Nephron (organoid): ENCODE data around the gene ARAP1.

Source experiments
- H3K27ac Mint-ChIP-seq, 3 experiments: 2 replicates each; pipeline ENCODE4 v1.8.0; 2020; ENCODE audit warnings: mixed read lengths in 3 of 3, mild to moderate bottlenecking in 2 of 3, moderate library complexity in 1 of 3
- H3K27me3 Mint-ChIP-seq: 2 replicates; pipeline ENCODE4 v1.8.0; 2021; ENCODE audit warnings: low read depth, mild to moderate bottlenecking, moderate library complexity, mixed read lengths
- H3K36me3 Mint-ChIP-seq: 2 replicates; pipeline ENCODE4 v1.8.0; 2020; ENCODE audit warnings: low read depth, mixed read lengths
- H3K4me1 Mint-ChIP-seq: 2 replicates; pipeline ENCODE4 v1.8.0; 2020; ENCODE audit warnings: mixed read lengths
- H3K4me3 Mint-ChIP-seq, 3 experiments: 2 replicates each; pipeline ENCODE4 v1.8.0; 2020; ENCODE audit warnings: mild to moderate bottlenecking in 3 of 3, mixed read lengths in 3 of 3, moderate library complexity in 2 of 3
- H3K9me3 Mint-ChIP-seq: 2 replicates; pipeline ENCODE4 v1.8.0; 2020; ENCODE audit warnings: mixed read lengths
- TF ChIP-seq, protein P1 (sequence below), 3 experiments: fragments of 200-600 bp; sonication (generic); IDR thresholded peaks; one replicate each; pipeline ENCODE4 v1.5.0; 2021; ENCODE audit warnings: antibody characterized with exemption in 3 of 3; ENCODE audit not compliant: unreplicated experiment in 3 of 3

ARAP1 gene

DNA sequence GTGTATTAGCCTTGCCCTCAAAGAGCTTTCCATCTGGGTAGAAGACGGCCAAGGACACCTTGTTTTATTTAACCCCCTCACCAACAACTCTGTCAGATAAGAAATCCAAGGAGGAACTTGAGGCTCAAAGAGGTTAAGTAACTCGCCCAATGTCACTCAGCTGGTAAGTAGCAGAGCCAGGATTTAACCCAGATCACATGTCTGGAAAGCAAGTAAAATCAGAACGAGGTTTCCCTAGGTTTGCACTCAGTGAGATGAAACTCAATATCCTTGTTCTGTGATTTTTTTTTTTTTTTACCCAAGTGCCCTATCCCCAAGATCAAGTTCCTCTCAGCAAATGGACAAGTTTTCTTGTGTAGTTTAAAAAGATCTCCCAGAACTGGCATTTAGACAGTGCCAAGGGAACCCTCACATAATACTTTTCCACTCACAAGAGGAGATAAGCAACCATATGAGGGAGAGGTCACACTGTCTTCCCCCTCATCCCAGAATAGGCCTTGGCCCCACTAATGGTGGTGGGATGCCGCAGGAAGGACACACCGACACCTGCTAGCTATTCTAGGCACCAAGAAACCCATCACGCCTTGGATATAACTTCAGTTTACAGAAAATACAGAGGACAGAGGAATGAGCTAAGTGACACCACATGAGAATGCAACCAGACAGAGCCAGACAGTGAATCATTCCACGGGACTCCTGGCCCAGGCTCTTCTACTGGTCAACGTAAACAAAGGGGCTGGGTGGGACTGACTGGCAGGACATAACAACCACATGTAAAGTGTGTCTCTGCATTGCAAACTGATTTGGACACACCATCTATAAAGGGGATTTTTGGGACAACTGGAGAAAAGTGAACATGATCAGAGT is 8.6 kb upstream of the ARAP1 start:
- peaks cover 17% of the 10 kb centered on the region for H3K36me3 Mint-ChIP-seq
- H3K9me3 Mint-ChIP-seq, result no peaks in the 10 kb centered on the region
- H3K4me1 Mint-ChIP-seq, result peaks cover 26% of the 10 kb centered on the region
- H3K27me3 Mint-ChIP-seq, result peaks cover 7% of the 10 kb centered on the region
- TF ChIP-seq, protein P1, sequence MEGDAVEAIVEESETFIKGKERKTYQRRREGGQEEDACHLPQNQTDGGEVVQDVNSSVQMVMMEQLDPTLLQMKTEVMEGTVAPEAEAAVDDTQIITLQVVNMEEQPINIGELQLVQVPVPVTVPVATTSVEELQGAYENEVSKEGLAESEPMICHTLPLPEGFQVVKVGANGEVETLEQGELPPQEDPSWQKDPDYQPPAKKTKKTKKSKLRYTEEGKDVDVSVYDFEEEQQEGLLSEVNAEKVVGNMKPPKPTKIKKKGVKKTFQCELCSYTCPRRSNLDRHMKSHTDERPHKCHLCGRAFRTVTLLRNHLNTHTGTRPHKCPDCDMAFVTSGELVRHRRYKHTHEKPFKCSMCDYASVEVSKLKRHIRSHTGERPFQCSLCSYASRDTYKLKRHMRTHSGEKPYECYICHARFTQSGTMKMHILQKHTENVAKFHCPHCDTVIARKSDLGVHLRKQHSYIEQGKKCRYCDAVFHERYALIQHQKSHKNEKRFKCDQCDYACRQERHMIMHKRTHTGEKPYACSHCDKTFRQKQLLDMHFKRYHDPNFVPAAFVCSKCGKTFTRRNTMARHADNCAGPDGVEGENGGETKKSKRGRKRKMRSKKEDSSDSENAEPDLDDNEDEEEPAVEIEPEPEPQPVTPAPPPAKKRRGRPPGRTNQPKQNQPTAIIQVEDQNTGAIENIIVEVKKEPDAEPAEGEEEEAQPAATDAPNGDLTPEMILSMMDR (IDR thresholded peaks at IDR 0.05; ENCODE audit: unreplicated experiment in 3 of 3), result no peak
- H3K4me3 Mint-ChIP-seq, result no peak overlapping the region
- H3K27ac Mint-ChIP-seq, result no peak overlapping the region

DNA sequence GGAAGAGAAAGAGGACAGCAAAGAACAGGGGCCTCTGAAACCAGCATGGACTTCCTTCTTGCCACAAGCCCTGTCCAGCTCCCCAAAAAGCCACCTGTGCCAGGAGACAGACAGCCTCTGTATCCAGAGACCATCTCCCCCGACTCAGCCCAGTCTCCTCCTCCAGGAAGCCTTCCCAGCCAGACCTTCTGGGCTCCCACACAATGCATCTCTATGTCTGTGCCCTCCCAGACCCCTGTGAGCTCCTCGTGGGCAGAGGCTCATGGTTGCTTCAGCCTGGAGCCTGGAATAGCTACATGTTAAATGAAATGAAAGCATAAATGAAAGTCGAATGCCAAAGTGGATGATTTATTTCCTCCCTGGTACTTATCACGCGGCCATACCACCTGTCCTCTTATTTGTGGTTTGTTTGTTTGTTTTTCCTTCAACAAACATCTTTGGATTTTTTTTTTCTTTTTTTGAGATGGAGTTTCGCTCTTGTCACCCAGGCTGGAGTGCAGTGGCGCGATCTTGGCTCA is 7.3 kb upstream of the ARAP1 start:
- Mint-ChIP-seq H3K27ac (peak overlapping the region; percentile 26 to 71 (median 37)), H3K9me3 (no peaks in the 10 kb centered on the region), H3K27me3 (peaks cover 13% of the 10 kb centered on the region), H3K4me3 (no peak overlapping the region), H3K36me3 (peaks cover 17% of the 10 kb centered on the region), H3K4me1 (peaks cover 28% of the 10 kb centered on the region)
- TF ChIP-seq, protein P1 (IDR thresholded peaks at IDR 0.05; ENCODE audit: unreplicated experiment in 3 of 3), result no peak

DNA sequence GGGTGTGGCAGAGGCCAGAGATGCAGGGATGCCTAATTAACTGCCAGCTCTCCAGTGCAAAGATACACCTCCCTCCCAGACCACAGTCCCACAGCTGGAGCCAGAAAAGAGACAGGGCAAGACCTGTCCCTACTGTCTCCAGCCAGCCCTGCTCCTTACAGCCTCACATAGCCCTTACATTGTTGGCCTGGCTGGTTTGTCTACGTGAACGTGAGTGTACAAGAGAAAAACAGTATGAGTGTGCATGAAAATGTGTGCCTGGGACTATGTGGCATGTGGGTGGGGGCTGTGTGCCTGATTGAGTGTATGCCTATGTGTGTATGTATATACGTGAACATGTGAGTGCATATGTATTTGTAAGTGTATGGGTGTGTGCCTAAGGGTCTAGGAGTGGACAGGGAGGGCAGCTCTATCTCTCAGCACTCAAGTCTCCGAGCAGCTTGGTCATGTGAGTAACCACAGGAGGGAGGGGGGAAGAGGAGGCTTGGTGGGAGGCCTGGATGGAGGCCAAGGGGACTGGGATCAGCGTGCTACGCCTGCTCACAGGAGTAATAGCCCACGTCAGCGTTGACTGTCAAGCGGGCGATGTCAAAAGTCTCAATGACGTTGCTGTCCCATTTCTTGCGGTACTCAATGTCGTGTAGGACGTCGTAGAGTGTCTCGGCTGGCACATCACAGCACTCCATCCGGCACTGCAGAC is 6.6 kb upstream of the ARAP1 start:
- peaks cover 28% of the 10 kb centered on the region for H3K4me1 Mint-ChIP-seq
- peaks cover 13% of the 10 kb centered on the region for H3K27me3 Mint-ChIP-seq
- no peaks in the 10 kb centered on the region for H3K9me3 Mint-ChIP-seq
- H3K36me3 Mint-ChIP-seq, result peaks cover 21% of the 10 kb centered on the region
- H3K27ac Mint-ChIP-seq, result peak overlapping the region; percentile 26 to 71 (median 37)
- peak overlapping the region in 2 of 3 experiments; percentile 5 to 16 for H3K4me3 Mint-ChIP-seq
- TF ChIP-seq, protein P1 (IDR thresholded peaks at IDR 0.05; ENCODE audit: unreplicated experiment in 3 of 3), result no peak

DNA sequence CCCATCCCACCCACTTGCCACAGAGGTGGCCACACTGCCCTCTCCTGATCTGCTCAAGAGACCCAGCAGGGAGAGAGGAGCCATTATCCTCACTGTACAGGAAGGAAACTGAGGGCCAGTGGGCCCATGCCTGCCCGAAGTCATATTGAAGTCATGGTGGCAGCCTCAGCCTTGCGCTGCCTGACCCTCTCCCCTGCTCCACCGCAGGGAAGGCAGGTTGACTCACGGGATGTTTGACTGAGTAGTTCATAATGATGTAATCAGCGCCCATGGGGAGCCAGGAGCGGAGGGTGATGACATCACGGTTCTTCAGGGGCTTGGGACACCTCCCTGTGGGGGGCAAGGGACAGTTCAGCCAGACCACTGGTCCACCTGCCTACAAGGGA is 6.1 kb upstream of the ARAP1 start:
- Mint-ChIP-seq H3K36me3 (peaks cover 21% of the 10 kb centered on the region), H3K4me1 (peaks cover 28% of the 10 kb centered on the region), H3K27me3 (peaks cover 13% of the 10 kb centered on the region), H3K9me3 (no peaks in the 10 kb centered on the region), H3K4me3 (no peak overlapping the region), H3K27ac (peak overlapping the region in 1 of 3 experiments; percentile 47)
- TF ChIP-seq, protein P1 (IDR thresholded peaks at IDR 0.05; ENCODE audit: unreplicated experiment in 3 of 3), result no peak

DNA sequence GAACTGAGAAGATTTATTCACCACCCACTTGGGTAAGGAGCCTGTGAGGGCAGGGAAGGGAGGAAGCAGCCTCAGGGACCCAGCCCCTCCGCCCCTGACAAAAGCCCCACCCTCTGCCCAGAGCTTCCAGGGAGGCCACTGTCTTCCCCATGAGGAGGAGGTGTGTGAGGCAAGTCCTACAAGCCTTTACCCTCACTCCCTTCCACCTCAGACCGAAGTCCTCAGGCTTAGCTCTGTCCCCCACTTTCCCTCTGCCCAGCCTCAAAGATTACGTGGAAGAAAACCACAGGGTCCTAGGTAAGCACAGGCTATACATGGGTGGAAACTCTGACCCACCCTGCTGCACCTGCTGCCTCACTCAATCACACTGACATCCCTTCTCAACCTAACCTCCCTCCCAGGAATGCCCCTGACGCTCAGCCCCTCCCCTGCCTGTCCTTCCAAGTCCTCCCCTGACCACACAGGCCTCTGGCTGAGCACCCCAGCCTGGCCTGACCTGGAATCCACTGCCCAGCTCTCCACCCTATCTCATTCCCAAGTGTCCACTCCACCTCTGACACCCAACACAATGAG is 3.6 kb upstream of the ARAP1 start:
- peaks cover 23% of the 10 kb centered on the region for H3K4me1 Mint-ChIP-seq
- H3K36me3 Mint-ChIP-seq, result peaks cover 18% of the 10 kb centered on the region
- H3K27ac Mint-ChIP-seq, result peak overlapping the region in 2 of 3 experiments; percentile 22 to 36
- no peaks in the 10 kb centered on the region for H3K9me3 Mint-ChIP-seq
- peak overlapping the region in 1 of 3 experiments; percentile 34 for H3K4me3 Mint-ChIP-seq
- peaks cover 9% of the 10 kb centered on the region for H3K27me3 Mint-ChIP-seq
- TF ChIP-seq, protein P1 (IDR thresholded peaks at IDR 0.05; ENCODE audit: unreplicated experiment in 3 of 3), result no peak
